ENCODE measurements around the gene DERL2. TPM values are rescaled to one million over a fixed set of nuclear protein-coding genes. Genes with fewer than 3 reads are reported as not detected.

DERL2 gene
- polyA plus RNA-seq, 1 donor: 43.9 TPM

GRCh38 chr17:5501685-5502084 lies 15.7 kb upstream of the DERL2 start:
- DNase-seq (ENCODE audit: low read depth): no peak

DNA sequence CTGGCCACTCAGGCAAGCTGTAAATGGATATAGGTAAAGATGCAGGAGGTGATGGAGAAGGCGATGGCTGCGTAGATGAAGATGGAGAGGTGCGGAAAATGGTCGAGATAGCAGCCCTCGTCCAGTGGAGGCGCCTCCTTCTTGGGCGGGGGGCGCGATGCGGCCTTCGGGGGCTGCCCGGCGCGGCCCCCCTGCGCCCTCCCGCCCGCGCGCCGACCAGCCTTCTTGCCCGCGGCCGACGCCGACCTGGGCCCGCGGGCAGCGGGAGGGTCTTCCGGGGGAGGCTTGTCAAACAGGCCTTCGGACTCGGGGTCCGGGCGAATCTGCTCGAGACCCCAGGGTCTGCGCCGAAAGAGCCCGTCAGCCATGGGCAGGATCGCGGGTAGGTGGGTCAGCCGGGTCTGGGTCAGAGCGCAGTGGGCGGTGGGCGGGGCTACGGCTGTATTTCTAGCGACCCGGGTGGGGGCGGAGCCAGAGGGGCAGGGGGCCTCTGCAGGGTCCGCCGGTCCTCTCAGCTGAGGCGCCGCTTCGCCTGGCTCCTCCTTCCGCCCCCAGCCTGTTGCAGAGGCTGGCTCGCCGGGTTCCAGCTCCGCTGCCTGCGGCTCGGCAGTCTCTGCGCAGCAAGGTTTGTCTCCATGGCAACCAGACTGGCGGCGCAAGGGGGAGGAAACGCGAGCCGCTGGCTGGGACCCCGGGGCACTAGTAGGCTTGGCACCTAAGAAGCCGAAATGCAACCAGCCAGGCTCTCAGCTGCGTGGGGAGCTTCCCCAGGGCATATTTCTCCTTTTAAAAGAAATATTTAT lies 14.8 kb upstream of the DERL2 start:
- DNase-seq (ENCODE audit: low read depth): peak; percentile 72

DNA sequence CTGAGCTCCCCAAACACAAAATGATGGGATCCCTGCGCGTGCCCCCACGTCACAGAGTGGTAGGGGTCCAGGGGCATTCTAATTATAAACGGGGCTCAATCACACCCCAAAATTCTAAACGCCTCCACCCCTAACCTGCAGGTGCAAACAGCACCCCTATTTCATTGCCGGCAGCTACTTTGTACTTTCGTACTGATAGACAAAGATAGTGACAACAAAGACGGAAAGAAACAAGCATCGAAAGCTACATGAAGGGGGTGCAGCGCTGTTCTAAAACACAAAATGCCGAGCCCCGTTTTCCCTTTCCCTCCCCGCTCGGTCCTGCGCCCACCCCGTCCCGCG lies 14.2 kb upstream of the DERL2 start:
- DNase-seq (ENCODE audit: low read depth): no peak

- no peak for DNase-seq (ENCODE audit: low read depth)
Observed at GRCh38 chr17:5499476-5500231, 13.7 kb upstream of the DERL2 start.

DNA sequence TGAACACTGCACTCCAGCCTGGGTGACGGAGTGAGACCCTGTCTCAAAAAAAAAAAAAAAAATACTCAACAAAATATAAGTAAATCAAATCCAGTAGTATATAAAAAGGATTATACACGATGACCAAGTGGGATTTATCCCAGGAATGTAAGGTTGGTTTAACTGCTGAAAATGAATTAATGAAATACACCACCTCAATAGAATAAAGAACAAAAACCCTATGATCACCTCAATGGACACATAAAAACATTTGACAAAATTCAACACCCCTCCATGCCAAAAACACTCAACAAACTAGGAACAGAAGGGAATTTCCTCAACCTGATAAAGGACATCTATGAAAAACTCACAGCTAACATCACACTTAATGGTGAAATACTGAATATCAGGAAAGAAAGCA lies 7.0 kb upstream of the DERL2 start:
- DNase-seq (ENCODE audit: low read depth): no peak

- DNase-seq (ENCODE audit: low read depth): no peak
Observed at GRCh38 chr17:5488752-5489151, 2.8 kb upstream of the DERL2 start.

DNA sequence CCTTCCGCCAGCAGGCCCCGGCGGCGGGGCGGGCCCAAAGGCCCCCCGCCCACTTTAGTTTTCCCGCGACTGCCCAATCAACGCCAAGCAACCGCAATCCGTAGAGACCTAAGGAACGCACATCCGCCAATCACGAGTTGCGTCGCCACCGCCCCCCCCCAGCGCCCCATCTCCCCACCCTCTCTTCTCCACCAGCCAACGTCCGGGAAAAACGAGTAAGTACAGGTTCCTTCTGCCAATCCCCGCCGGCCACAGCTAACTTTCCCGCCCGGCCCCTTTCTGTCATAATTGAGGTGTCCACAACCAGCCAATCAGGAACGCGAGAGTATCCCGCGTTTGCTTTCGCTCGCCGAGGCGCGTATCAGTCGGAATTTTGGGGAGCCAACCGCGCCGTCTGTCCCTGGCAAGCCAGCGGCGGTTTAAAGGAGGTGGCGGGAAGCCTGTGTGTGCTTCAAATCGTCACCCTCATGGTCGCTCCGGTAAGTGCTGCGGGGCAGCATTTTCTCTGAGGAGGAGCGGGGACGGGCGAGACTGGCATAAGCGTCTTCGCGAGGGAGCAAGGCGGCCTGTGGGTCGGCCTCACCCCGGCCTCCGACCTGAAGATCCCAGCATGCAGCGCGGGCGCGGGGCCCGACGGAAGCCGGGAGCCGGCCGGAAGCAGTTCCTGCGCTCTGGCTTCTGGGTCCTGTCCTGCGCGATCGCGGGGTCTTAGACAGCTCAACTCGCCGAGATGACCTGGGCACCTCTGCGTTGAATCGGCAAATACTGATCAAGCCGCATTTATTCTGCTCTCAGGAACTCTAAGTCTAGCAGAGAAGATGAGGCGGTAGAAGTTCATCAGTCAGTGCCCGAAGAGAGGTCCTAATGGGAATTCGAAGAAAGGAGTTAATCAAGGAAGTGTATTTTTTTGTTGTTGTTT lies 487 bp upstream of the DERL2 start, which contains the start of gene MIS12:
Gene MIS12 (plus strand): TSS at position 361 of the 919 bp plus-strand sequence. CDS start 2,297 bp downstream, outside the sequence.
- DNase-seq (ENCODE audit: low read depth): peak; percentile 95

GRCh38 chr17:5481451-5481850 lies 4.5 kb downstream of the DERL2 start:
- no peak for DNase-seq (ENCODE audit: low read depth)

GRCh38 chr17:5480962-5481361 lies 5.0 kb downstream of the DERL2 start:
- no peak for DNase-seq (ENCODE audit: low read depth)

DNA sequence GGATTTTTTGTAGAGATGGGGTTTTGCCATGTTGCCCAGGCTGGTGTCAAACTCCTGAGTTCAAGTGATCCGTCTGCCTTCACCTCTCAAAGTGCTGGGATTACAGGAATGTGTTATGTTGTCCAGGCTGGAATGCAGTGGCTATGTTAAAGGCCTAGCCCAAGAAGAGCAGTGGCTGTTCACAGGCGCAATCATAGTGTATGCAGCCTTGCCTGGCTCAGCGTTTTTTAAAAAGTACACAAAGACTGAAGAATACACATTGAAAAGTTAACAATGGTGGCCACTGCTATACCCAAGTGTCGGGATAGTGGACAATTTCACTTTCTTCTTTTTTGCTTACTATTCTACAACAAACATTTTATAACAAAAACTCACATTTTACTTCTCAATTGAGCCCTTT lies 7.0 kb downstream of the DERL2 start:
- no peak for DNase-seq (ENCODE audit: low read depth)

DNA sequence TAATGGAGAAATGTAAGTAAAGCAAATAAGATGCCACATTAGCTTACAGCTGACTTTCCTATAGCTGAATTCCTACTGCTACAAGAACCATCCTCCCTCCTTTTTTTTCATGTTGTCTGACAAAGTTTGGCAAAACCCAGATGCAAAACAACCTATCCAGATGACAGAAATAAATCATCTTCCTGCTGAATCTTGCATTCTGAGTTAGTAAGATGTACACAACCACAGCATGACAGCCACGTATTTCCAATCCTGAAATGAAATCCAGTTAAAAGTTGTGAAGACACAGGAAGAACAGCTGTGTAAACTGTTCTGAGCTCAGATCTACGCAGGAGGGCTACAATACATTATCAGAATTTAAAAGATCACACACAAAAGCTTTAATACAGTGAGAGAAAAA lies 12.1 kb downstream of the DERL2 start:
- no peak for DNase-seq (ENCODE audit: low read depth)

- DNase-seq (ENCODE audit: low read depth): no peak
Observed at GRCh38 chr17:5472511-5472910, 13.5 kb downstream of the DERL2 start.

DNA sequence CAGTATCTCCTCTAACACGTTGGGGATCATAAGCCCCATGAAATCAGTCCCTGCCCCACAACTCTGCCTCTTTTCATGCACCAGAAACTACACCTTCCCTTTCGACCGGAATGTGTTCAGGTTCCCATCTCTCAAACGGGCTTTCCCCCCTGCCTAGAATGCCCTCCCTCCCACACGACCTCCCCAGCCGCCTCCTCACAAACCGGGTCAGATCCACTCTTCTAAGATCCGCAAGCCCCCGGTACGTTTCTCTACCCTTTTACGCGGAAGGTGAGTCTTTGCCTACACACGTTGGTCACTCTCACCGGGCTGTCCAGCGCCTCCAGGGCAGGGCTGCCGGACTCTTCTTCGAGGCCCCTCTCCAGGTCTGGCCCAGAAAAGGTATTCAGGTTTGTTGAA lies 17.9 kb downstream of the DERL2 start:
- no peak for DNase-seq (ENCODE audit: low read depth)

GRCh38 chr17:5467416-5467815 lies 18.6 kb downstream of the DERL2 start:
- DNase-seq (ENCODE audit: low read depth): no peak

DNA sequence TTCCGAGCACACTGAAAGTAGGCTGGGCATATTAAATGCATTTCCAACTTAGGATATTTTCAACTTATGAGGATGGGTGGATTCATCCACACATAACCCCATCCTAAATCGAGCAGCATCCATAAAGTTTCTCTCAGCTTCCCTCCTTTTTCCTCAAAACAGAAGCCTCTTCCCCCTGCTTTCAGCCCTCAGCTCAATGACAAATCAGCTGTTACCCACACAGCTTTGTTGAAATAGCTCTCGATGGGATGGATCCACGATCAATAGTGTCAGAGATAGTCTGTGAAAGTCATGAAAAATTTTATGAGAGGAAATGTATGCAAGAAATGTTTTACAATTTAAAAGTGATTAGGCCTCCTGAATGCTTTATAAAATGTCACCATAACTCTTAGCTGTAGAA lies 19.7 kb downstream of the DERL2 start:
- no peak for DNase-seq (ENCODE audit: low read depth)

- no peak for DNase-seq (ENCODE audit: low read depth)
Observed at GRCh38 chr17:5464717-5465507, 21.1 kb downstream of the DERL2 start.

DNA sequence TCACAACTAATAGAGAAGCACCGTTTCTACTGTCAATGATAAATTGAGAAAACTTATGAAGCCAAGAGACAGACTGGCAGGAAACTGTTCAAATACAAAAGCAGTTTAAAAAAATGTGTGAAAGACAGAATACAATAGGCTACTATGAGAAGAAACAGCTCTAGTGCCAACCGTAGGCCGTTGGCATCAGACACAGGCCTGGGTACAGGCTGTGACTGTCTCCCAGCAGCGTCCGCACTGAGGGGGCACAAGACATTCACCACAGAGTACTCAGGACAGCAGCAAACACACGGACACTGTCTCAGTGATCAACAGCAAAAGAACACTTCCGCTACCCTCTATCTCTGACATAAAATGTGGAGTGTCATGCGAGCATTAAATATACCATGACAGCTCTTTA lies 39.2 kb downstream of the DERL2 start:
- no peak for DNase-seq (ENCODE audit: low read depth)

DNA sequence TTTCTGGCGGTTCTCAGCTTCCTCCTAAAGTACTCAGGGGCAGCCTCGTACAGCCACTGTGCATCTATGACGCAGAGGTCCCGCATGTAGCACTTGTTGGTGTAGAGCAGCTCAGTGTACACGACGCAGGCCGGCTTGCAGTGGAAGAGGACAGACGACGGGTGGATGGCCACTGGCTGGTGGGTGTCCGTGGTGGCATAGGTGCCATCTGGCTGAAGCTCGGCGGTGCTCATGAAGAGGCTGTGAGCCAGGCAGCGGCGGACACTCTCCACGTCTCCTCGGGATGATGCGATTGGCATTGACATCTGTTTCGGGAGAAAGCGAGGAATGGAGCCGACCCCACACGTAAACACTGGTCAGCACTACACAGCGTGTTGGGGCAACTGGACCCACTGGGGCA lies 41.8 kb downstream of the DERL2 start:
- no peak for DNase-seq (ENCODE audit: low read depth)

GRCh38 chr17:5443728-5444127 lies 42.2 kb downstream of the DERL2 start:
- no peak for DNase-seq (ENCODE audit: low read depth)

- DNase-seq (ENCODE audit: low read depth): no peak
Observed at GRCh38 chr17:5439446-5439764, 46.6 kb downstream of the DERL2 start.

DNA sequence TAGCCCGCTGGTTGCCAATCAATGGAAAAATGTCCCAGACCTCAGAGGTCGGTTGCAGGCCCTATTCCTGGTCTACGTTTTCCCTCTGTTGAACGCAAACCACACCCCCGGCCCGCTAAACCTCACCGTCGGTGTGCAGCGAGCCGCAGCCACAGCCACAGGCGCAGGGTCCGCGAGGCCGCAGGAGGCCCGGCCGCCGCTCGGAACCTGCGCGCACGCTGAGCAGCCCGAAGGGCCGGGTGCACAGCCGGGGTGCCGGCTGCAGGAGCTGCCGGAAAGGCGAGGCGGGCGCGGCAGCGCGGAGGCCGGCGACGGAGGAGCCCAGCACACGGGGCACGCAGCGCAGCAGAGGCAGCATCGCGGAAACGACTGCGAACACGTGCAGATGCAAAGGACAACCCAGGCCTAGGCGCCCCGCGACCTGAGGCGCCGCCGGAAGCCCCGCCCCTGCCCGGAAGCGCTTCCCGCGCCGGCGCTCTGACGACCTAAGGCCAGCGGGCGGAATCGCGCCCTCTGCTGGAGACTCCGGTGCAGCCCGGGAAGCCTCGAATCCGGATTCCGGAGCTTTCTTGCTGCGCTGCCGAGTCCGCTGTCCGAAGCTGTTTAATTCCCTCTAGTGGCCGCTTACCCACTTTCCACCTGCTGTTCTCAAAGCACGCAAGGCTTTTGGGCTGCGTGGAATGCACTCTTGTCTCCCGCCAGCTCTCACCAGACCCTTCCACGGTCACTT lies 47.1 kb downstream of the DERL2 start, which contains the start of gene C1QBP:
Gene C1QBP (minus strand): TSS at position 440 of the 730 bp plus-strand sequence. CDS start 82 bp downstream, at position 358.
- peak; percentile 74 for DNase-seq (ENCODE audit: low read depth)
